IPS-NIHi7 (cell line): ENCODE data around the gene IGSF3.
A peak's percentile ranks its signal among the peaks of the same experiment; 100 is the strongest.

Experiments
- DNase-seq: peaks from one replicate; pipeline ENCODE4 v3.0.0; 2012; ENCODE audit warnings: mixed read lengths; ENCODE audit errors: extremely low spot score

IGSF3 gene

GRCh38 chr1:116667575-116668105 is at the start of gene IGSF3:
Gene IGSF3 (minus strand): TSS chr1:116667733. CDS start chr1:116666326, 1,407 bp downstream.
- DNase-seq = peak; percentile 90

- DNase-seq = no peak
These were observed 49.8 kb upstream of the IGSF3 start for GRCh38 chr1:116717318-116717717.

GRCh38 chr1:116716391-116716790 is 48.9 kb upstream of the IGSF3 start:
- no peak for DNase-seq

- no peak for DNase-seq
These were observed 45.9 kb upstream of the IGSF3 start for GRCh38 chr1:116713474-116713873.

GRCh38 chr1:116712510-116712909 is 45.0 kb upstream of the IGSF3 start:
- peak; percentile 60 for DNase-seq

- peak; percentile 33 for DNase-seq
These were observed 43.8 kb upstream of the IGSF3 start for GRCh38 chr1:116711263-116711840.

GRCh38 chr1:116710420-116711262 is 43.1 kb upstream of the IGSF3 start:
- no peak for DNase-seq

- no peak for DNase-seq
These were observed 42.2 kb upstream of the IGSF3 start for GRCh38 chr1:116709666-116710167.

GRCh38 chr1:116708255-116708900 is 40.8 kb upstream of the IGSF3 start:
- DNase-seq = no peak

- DNase-seq = no peak
These were observed 39.3 kb upstream of the IGSF3 start for GRCh38 chr1:116706841-116707240.

- DNase-seq = no peak
These were observed 38.6 kb upstream of the IGSF3 start for GRCh38 chr1:116706123-116706522.

- DNase-seq = no peak
These were observed 36.7 kb upstream of the IGSF3 start for GRCh38 chr1:116704278-116704677.

- no peak for DNase-seq
These were observed 32.1 kb upstream of the IGSF3 start for GRCh38 chr1:116699605-116700004.

- DNase-seq = no peak
These were observed 30.7 kb upstream of the IGSF3 start for GRCh38 chr1:116698244-116698595.

GRCh38 chr1:116697548-116698243 is 30.2 kb upstream of the IGSF3 start:
- no peak for DNase-seq

- DNase-seq = no peak
These were observed 27.0 kb upstream of the IGSF3 start for GRCh38 chr1:116694524-116694923.

GRCh38 chr1:116693759-116694480 is 26.4 kb upstream of the IGSF3 start:
- DNase-seq = no peak

- DNase-seq = no peak
These were observed 25.3 kb upstream of the IGSF3 start for GRCh38 chr1:116692879-116693278.

GRCh38 chr1:116690849-116691406 is 23.4 kb upstream of the IGSF3 start:
- DNase-seq = no peak

GRCh38 chr1:116690396-116690848 is 22.9 kb upstream of the IGSF3 start:
- DNase-seq = no peak
